GM18519 (cell line): Measurements from ENCODE around the gene MRTFA.
"Not testable (repeated sequence)": the region's sequence is repeated elsewhere in the genome, so short reads cannot be mapped to it uniquely, and the experiment has no call there.

Experiments
- ATAC-seq: cut with Tn5 transposase; IDR thresholded peaks from one replicate; pipeline ENCODE4 v1.9.1; 2021; ENCODE audit warnings: mild to moderate bottlenecking, moderate library complexity; ENCODE audit not compliant: unreplicated experiment, low FRiP score

Gene MRTFA

GRCh38 chr22:40661671-40662070 is 25.2 kb upstream of the MRTFA start:
- no peak for ATAC-seq

- ATAC-seq, result no peak
Observed at GRCh38 chr22:40660730-40661129, 24.2 kb upstream of the MRTFA start.

GRCh38 chr22:40659166-40659565 is 22.6 kb upstream of the MRTFA start:
- ATAC-seq, result no peak

- ATAC-seq, result not testable (repeated sequence)
Observed at GRCh38 chr22:40656651-40657050, 20.1 kb upstream of the MRTFA start.

GRCh38 chr22:40655941-40656340 is 19.4 kb upstream of the MRTFA start:
- ATAC-seq, result not testable (repeated sequence)

DNA sequence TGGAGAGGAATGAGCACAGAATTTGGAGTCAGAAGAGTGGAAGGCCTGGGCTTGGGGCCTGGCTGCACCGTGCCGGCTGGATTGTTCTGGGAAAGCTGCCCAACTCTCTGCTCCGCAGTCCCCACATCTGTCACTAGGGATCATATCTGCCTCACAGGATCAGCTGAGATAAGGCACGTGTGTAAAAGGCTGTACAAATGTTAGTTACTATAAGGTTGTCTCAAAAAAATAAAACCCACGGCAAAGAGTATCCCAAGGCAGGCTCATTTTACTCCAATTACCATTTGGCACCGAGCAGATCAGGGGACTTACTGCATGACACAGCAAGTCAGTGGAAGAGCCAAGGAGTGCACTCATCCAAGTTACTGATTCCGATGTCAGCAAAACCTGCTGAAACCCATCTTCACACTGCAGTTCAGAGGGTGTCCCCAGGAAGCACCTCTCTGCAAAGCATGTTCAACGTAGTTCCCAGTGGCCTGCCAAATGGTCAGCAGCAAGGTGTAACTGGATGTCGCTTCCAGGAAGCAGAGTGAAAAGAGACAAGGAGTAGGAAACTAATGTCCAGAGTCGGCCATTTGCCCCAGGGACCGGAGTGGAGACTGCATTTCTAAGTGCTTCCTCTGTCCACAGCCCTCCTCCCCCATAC is 18.1 kb upstream of the MRTFA start:
- no peak for ATAC-seq

DNA sequence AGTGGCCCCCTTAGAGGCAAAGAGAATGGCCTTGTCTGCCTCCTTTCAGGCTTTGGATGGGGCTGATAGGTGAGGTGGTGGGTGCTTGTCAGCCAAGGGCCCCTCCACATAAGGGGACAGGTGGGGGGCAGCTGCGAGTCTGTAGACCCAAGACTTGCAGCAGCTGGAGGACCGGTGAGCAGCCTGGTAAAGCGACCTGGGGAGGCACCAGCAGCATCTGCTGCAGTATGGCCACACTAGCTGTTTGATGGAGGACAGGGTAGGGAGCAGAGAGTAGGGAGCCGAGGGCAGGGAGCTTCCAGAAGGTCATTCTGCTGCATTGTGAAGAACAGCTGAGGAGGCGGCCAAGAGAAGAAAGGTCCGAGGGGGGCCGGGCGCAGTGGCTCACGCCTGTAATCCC is 16.8 kb upstream of the MRTFA start:
- ATAC-seq, result no peak

GRCh38 chr22:40651563-40652501 is 15.3 kb upstream of the MRTFA start:
- no peak for ATAC-seq

DNA sequence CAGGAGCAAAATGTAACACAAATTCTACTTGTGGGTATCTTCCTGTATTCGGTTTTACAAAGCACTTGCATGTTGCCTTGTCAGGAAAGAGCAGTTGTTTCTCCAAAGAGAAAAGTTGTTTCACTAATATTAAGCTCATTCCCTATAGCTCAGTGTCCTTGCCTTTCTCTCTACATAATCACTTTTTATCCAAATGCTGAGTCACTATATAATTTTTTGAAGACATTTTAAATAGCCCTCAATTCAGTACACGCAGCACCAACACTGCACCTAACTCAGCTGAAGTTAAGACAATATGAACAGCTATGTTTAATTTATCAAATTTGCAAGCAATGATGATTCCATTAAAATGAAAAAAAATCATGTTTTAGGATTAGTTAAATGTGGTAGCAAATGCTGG is 14.5 kb upstream of the MRTFA start:
- ATAC-seq, result no peak

- ATAC-seq, result no peak
Observed at GRCh38 chr22:40648386-40648785, 11.9 kb upstream of the MRTFA start.

GRCh38 chr22:40645579-40646197 is 9.2 kb upstream of the MRTFA start:
- no peak for ATAC-seq

- ATAC-seq, result no peak
Observed at GRCh38 chr22:40642316-40642715, 5.8 kb upstream of the MRTFA start.

DNA sequence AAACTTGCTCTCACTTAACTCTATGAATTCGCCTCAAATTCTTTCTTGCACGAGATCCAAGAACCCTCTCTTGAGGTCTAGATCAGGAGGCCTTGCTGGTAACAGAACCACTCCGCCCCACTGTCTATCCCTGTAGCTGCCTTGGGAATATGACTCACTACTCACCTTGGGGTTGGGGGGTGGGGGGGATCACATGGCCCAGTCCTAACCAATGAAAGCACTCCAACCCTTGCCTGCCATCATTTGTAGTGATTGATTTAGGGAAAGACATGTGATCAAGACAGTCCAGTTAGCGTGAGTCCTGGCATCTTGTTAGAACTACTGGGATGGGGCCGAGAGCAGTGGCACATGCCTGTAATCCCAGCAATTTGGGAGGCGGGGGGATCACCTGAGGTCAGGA is 4.8 kb upstream of the MRTFA start:
- ATAC-seq, result no peak

DNA sequence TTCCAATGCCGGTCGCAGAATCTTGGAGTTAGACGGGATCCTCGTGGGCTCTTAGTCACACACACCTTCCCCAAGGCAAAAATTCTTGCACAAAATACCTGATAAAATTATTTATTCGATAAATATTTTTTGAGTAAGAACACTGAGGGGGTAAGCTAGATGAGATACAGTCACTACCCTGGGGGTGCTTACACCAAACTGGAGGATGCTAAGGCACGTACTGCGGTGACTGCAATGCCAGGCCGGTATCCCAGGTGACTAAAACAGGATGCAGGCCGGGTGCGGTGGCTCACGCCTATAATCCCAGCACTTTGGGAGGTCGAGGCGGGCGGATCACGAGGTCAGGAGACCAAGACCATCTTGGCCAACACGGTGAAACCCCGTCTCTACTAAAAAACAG is 1.7 kb upstream of the MRTFA start:
- ATAC-seq, result no peak

- no peak for ATAC-seq
Observed at GRCh38 chr22:40637183-40638150, 948 bp upstream of the MRTFA start.

DNA sequence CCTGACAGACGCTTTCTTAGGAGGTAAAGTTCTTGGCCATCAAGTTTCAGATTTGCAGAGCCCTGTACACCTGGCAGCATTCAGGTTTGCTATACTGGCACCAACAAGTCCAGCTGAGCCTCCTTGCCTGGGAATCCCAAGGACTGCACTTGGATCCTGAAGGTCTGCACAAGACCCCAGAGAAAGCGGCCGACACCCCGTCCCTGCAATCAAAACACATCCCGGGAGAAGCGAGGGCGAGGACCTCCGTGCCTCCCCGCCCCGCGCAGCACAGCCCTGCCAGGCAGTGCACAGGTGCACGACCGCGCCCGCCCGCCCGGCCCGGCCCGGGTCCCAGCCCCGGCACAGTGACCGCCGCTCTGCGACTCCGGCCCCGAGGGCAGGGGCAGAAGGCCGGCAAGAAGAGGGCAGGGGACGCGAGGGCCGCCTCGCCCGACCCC is 559 bp downstream of the MRTFA start:
- ATAC-seq, result peak; percentile 1

GRCh38 chr22:40635043-40635939 is 1.2 kb downstream of the MRTFA start:
- ATAC-seq, result no peak

DNA sequence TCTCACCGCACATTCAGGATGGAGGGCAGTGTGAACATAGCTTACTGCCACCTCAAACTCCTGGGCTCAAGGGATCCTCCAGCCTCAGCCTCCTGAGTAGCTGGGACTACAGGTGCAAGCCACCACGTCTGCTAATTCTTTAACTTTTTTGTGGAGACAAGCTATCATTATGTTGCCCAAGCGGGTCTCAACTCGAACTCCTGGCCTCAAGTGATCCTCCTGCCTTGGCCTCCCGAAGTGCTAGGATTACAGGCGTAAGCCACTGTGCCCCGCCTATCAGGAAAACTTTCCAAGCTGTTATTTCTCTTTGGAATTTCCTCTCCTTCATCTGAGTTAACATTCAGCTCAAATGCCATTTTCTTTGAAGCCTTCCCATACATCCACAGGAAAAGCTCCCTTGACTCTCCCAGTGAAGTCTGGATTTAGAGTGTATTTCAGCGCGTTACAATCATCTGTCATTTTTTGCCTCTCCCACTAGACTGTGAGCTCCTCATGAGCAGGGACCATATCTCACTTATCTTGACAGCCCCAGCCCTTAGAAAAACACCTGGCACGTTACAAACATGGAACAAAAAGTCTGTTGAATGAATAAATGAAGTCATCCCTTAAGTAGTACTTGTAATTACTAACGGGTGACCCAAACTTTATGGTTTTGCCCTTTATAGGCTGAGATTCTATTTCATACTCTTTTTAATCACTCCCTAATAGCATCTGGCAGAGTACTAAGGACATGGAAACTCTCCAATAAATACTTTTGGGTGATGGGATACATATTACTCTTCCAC is 2.2 kb downstream of the MRTFA start:
- ATAC-seq, result no peak
